Liver (tissue), 9 donors: ENCODE data around the gene CFAP99. TPM values are rescaled to one million over a fixed set of nuclear protein-coding genes. Genes with fewer than 3 reads are reported as not detected.

ENCODE experiments used
- DNase-seq: peaks from one replicate; pipeline ENCODE4 v3.0.0-alpha.2; 2017; ENCODE audit warnings: low spot score
- H3K27ac ChIP-seq, 2 donors: one replicate each; pipeline ENCODE4 v1.7.0; 2013; ENCODE audit warnings: inconsistent platforms in 2 of 2, low read length in 2 of 2, control low read depth in 1 of 2, low read depth in 1 of 2, mild to moderate bottlenecking in 1 of 2
- H3K27me3 ChIP-seq, 4 donors: one replicate each; pipeline versions ENCODE4 v1.6.1 to v1.7.0; 2013; ENCODE audit warnings: low read length in 3 of 4, inconsistent platforms in 1 of 4, mild to moderate bottlenecking in 1 of 4, moderate library complexity in 1 of 4; ENCODE audit not compliant: control insufficient read depth in 4 of 4, insufficient read depth in 4 of 4
- H3K36me3 ChIP-seq, 4 donors: one replicate each; pipeline versions ENCODE4 v1.6.1 to v1.7.0; 2013; ENCODE audit warnings: low read length in 3 of 4, mild to moderate bottlenecking in 3 of 4, low read depth in 1 of 4, moderate library complexity in 1 of 4; ENCODE audit not compliant: control insufficient read depth in 4 of 4, insufficient read depth in 3 of 4
- H3K4me1 ChIP-seq, 4 donors: one replicate each; pipeline versions ENCODE4 v1.6.1 to v1.7.0; 2013; ENCODE audit warnings: low read length in 3 of 4, mild to moderate bottlenecking in 3 of 4, moderate library complexity in 1 of 4; ENCODE audit not compliant: control insufficient read depth in 4 of 4, insufficient read depth in 4 of 4
- H3K4me3 ChIP-seq, 3 donors: one replicate each; pipeline versions ENCODE4 v1.6.1 to v1.7.0; 2013; ENCODE audit warnings: low read length in 3 of 3, control low read depth in 1 of 3, low read depth in 1 of 3, mild to moderate bottlenecking in 1 of 3
- H3K9ac ChIP-seq, 2 donors: one replicate each; pipeline ENCODE4 v1.7.0; 2013; ENCODE audit warnings: low read length in 2 of 2, mild to moderate bottlenecking in 2 of 2, moderate library complexity in 2 of 2, control low read depth in 1 of 2, low read depth in 1 of 2
- H3K9me3 ChIP-seq, 4 donors: one replicate each; pipeline versions ENCODE4 v1.6.1 to v1.7.0; 2013; ENCODE audit warnings: low read length in 3 of 4; ENCODE audit not compliant: control insufficient read depth in 4 of 4
- CTCF ChIP-seq: fragments of 150-350 bp; IDR thresholded peaks from 2 replicates; pipeline ENCODE4 v1.5.1; 2017; ENCODE audit warnings: improper control_type of control experiment, low read depth, low read length; ENCODE audit not compliant: missing input control
- EGR1 ChIP-seq, 2 donors: IDR thresholded peaks; 2 replicates each; pipeline ENCODE4 v1.6.1; 2016 to 2018; ENCODE audit warnings: antibody characterized with exemption in 2 of 2, low read depth in 2 of 2
- FOXA1 ChIP-seq: IDR thresholded peaks from 2 replicates; pipeline ENCODE4 v1.6.1; 2016; ENCODE audit warnings: antibody characterized with exemption
- GABPA ChIP-seq, 2 donors: IDR thresholded peaks in 1 of 2; conservative IDR thresholded peaks in 1 of 2; 2 replicates each; pipeline ENCODE4 v1.6.1; 2016; ENCODE audit warnings: antibody characterized with exemption in 2 of 2, mild to moderate bottlenecking in 1 of 2, moderate library complexity in 1 of 2
- HNF4A ChIP-seq, 2 donors: conservative IDR thresholded peaks; 2 replicates each; pipeline ENCODE4 v1.6.1; 2016; ENCODE audit warnings: antibody characterized with exemption in 2 of 2, mild to moderate bottlenecking in 2 of 2
- HNF4G ChIP-seq: IDR thresholded peaks from 2 replicates; pipeline ENCODE4 v1.6.1; 2016; ENCODE audit warnings: antibody characterized with exemption
- JUND ChIP-seq, 2 donors: IDR thresholded peaks; 2 replicates each; pipeline ENCODE4 v1.6.1; 2016; ENCODE audit warnings: antibody characterized with exemption in 2 of 2
- MAX ChIP-seq: IDR thresholded peaks from 2 replicates; pipeline ENCODE4 v1.6.1; 2016; ENCODE audit warnings: antibody characterized with exemption
- SP1 ChIP-seq: IDR thresholded peaks from 2 replicates; pipeline ENCODE4 v1.6.1; 2018; ENCODE audit warnings: antibody characterized with exemption, mild to moderate bottlenecking
- TAF1 ChIP-seq: conservative IDR thresholded peaks from 2 replicates; pipeline ENCODE4 v1.6.1; 2016; ENCODE audit warnings: antibody characterized with exemption, mild to moderate bottlenecking
- YY1 ChIP-seq: IDR thresholded peaks from 2 replicates; pipeline ENCODE4 v1.6.1; 2016; ENCODE audit warnings: antibody characterized with exemption, mild to moderate bottlenecking
- ZBTB33 ChIP-seq: IDR thresholded peaks from 2 replicates; pipeline ENCODE4 v1.6.1; 2016; ENCODE audit warnings: antibody characterized with exemption
- WGBS: extraction: QIAGEN DNeasy Blood & Tissue Kit; methylation state at CpG from one replicate; pipeline ENCODE4 v1.1.7; 2013; 5-methylcytosine and 5-hydroxymethylcytosine counted together
- polyA plus RNA-seq, 2 donors: library from polyadenylated mRNA; stranded (reverse) in 1 of 2; unstranded in 1 of 2; fragments of 200-250 nt in 1 of 2; fragments of >200 nt in 1 of 2; fragmentation: Nextera tagmentation in 1 of 2; extraction: Ambion mirVana in 1 of 2; gene quantifications; one replicate each; pipeline versions ENCODE4 v1.2.1 to v1.2.3, GENCODE V29; 2013 to 2015
- total RNA-seq, 2 donors: library from RNA; depleted of rRNA; stranded (reverse); fragments of >200 nt; gene quantifications; one replicate each; pipeline ENCODE4 v1.2.3, GENCODE V29; 2014
- TF ChIP-seq, protein P1 (sequence below): IDR thresholded peaks from 2 replicates; pipeline ENCODE4 v1.6.1; 2016; ENCODE audit warnings: antibody characterized with exemption, mild to moderate bottlenecking
- TF ChIP-seq, protein P2 (sequence below): IDR thresholded peaks from 2 replicates; pipeline ENCODE4 v1.6.1; 2016; ENCODE audit warnings: antibody characterized with exemption
- donor health status: healthy.
- donor health status: healthy.
- donor health status: healthy.
- donor health status: healthy.
- donor health status: healthy.

The CFAP99 gene
- total and polyA plus RNA-seq, 4 donors, result 0.33 to 0.36 TPM; not detected in 2

DNA sequence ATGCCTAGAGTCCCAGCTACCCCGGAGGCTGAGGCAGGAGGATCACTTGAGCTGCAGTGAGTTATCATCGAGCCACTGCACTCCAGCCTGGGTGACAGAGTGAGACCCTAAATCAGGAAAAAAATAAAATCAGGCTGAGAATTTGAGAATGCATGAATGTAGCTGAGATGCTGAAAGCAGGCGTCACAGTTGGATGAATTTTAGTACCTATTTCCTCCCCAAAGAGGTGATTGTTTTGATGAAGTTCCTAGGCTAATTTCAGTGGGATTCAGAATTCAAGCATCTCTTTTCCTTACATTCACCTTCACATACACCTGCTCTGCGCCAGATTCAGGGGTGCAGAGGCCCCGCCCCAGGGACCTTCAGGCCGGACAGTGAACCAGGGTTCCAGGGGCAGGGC, 3.2 kb downstream of the CFAP99 start:
- H3K9ac ChIP-seq, result no peak overlapping the region
- no peaks in the 10 kb centered on the region for H3K9me3 ChIP-seq
- no peak overlapping the region for H3K27ac ChIP-seq
- H3K4me1 ChIP-seq, result peaks cover 8 to 24% (median 18%) of the 10 kb centered on the region in 4 donors
- WGBS, result 85% methylated on average over 6 of the region's 6 CpGs
- no peaks in the 10 kb centered on the region for H3K27me3 ChIP-seq
- DNase-seq, result no peak
- TF ChIP-seq, protein P1, sequence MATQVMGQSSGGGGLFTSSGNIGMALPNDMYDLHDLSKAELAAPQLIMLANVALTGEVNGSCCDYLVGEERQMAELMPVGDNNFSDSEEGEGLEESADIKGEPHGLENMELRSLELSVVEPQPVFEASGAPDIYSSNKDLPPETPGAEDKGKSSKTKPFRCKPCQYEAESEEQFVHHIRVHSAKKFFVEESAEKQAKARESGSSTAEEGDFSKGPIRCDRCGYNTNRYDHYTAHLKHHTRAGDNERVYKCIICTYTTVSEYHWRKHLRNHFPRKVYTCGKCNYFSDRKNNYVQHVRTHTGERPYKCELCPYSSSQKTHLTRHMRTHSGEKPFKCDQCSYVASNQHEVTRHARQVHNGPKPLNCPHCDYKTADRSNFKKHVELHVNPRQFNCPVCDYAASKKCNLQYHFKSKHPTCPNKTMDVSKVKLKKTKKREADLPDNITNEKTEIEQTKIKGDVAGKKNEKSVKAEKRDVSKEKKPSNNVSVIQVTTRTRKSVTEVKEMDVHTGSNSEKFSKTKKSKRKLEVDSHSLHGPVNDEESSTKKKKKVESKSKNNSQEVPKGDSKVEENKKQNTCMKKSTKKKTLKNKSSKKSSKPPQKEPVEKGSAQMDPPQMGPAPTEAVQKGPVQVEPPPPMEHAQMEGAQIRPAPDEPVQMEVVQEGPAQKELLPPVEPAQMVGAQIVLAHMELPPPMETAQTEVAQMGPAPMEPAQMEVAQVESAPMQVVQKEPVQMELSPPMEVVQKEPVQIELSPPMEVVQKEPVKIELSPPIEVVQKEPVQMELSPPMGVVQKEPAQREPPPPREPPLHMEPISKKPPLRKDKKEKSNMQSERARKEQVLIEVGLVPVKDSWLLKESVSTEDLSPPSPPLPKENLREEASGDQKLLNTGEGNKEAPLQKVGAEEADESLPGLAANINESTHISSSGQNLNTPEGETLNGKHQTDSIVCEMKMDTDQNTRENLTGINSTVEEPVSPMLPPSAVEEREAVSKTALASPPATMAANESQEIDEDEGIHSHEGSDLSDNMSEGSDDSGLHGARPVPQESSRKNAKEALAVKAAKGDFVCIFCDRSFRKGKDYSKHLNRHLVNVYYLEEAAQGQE, result no peak
- TF ChIP-seq SP1 (no peak), FOXA1 (no peak), GABPA (IDR thresholded peaks at IDR 0.05 in 1 of 2, conservative IDR thresholded peaks at IDR 0.05 in 1 of 2) (no peak), HNF4G (no peak), ZBTB33 (no peak), EGR1 (IDR thresholded peaks at IDR 0.05; ENCODE audit: low read depth in 2 of 2) (no peak), HNF4A (conservative IDR thresholded peaks at IDR 0.05) (no peak), YY1 (no peak), TAF1 (no peak), CTCF (no peak), MAX (no peak)
- no peak overlapping the region for H3K4me3 ChIP-seq
- H3K36me3 ChIP-seq, result no peaks in the 10 kb centered on the region

- Histone ChIP-seq H3K27me3 (no peaks in the 10 kb centered on the region), H3K4me3 (no peak overlapping the region), H3K36me3 (no peaks in the 10 kb centered on the region), H3K9ac (no peak overlapping the region), H3K27ac (no peak overlapping the region), H3K9me3 (no peaks in the 10 kb centered on the region), H3K4me1 (peaks cover 2 to 12% (median 9%) of the 10 kb centered on the region in 4 donors)
- DNase-seq, result no peak
- 90% methylated on average over 4 of the region's 4 CpGs for WGBS
- TF ChIP-seq SP1 (no peak), MAX (no peak), GABPA (IDR thresholded peaks at IDR 0.05 in 1 of 2, conservative IDR thresholded peaks at IDR 0.05 in 1 of 2) (no peak), CTCF (no peak), HNF4G (no peak), JUND (IDR thresholded peaks at IDR 0.05) (no peak), EGR1 (IDR thresholded peaks at IDR 0.05; ENCODE audit: low read depth in 2 of 2) (no peak), FOXA1 (no peak)
- TF ChIP-seq, protein P1, result no peak
- TF ChIP-seq, protein P2, sequence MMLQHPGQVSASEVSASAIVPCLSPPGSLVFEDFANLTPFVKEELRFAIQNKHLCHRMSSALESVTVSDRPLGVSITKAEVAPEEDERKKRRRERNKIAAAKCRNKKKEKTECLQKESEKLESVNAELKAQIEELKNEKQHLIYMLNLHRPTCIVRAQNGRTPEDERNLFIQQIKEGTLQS, result no peak
Measured at GRCh38 chr4:2423066-2423465, 4.3 kb downstream of the CFAP99 start.
